T-helper 2 cell (primary cell): ENCODE data around the gene SLC1A2.

ENCODE experiments used
- DNase-seq, 5 experiments: peaks; one replicate each; pipeline versions ENCODE4 v3.0.0 to v3.0.0-alpha.2; 2012 to 2022

The SLC1A2 gene

DNA sequence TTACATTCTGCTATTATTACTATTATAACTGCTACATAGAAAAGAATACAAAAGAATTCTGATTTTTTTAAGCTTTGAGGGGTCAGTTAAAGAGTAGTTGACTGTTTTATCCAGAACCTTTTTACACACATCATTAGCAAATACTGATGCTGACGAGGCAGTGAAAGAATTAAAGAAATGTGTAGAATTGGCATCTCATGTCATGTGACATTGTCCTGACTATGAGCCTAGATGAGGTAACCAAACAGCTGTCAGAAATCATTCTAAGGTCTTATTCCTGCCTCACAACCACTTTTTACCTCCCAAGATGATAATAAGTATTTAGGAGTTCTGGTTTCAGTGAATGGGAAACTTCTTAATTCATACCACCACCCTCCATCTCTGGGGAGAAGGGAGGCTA, 121.0 kb downstream of the SLC1A2 start:
- DNase-seq: no peak

DNA sequence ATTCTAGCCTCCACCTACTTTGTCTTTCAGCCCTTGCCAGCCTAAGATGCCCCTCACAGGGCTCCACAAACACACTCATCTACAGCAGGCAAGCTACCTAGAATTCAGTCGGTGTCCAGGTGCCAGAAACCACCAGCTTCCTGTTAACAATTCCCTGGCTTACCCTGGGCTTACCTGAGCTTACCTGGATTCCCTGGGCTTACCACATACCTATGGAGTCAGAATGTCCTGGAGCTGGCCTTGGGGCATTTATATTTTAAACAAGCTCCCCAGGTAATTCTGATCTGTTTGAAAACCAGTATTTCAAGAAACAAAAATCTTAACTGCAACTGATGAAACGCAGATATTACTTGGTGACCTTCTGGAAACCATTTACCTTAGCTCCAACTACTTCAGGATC, 123.6 kb downstream of the SLC1A2 start:
- DNase-seq: no peak

DNA sequence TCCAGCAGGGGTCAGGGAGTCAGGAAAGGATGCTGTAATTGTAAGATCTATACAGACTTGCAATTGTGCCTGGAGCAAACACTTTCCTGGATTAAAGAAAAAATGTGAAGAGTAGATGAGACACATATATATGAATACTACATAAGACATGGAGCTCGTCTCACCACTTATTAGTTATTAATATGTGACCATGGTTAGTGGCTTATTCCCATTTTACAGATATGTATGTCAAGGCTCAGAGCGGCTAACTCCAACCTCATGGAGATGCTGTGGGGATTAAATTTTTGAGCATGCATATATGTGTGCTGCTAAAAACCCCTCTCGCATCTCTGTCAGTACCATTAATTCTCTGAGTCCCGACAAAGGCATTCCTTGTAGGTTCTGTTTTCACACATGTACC, 125.7 kb downstream of the SLC1A2 start:
- DNase-seq: no peak

DNA sequence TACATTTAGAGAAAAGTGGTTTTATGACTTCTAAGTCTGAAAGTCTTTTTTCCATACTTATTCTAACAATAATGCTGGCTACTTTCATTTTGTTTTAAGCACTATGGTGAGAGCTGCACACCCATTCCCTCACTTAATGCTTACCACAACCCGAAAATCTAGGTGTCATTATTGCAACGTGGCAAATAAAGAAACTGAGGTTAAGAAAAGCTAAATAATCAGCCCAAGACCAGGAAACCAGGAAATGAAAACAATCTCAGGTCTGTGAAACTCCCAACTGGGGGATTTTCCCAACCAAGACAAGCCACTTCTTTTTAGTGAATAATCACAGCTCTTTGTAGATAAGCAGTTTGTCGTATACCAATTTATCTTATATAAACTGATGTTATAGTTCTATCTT, 126.3 kb downstream of the SLC1A2 start:
- DNase-seq: no peak

DNA sequence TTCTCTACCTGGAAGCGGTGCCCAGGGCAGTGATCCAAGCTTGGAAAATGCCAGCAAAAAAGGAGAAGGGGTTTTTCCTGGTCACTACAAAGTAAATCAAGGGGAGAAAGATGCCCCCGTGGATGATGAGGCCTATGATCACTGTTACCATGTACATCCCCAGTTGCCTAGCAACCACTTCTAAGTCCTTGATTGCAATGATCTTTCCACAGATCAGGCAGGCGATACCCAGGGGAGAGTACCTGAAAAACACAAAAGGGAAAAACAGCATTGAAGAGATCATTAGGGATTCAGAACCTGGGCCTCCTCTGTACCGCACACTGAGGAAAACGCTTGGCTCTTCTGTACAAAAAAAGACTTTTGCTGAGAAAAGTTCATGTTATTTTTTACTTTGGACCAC, 127.1 kb downstream of the SLC1A2 start:
- no peak for DNase-seq

DNA sequence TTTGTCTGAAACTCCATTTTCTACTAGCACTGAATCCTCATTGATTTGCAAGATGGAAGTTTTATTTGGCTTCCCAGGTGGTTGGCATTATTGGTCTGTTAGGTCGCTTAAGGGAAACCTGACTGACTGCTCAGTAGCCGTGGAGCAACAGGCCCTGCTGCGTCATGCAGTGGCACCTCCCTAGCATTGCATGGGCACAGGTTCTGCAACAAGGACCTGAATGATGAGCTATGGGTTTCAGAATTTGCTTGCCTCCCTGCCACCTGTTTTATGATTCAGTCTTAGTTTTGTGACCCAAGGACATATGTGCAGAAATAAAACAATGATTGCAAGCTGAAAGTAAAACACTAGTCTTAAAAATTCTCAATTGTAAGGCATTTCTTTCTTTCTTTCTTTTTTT, 128.5 kb downstream of the SLC1A2 start:
- no peak for DNase-seq

DNA sequence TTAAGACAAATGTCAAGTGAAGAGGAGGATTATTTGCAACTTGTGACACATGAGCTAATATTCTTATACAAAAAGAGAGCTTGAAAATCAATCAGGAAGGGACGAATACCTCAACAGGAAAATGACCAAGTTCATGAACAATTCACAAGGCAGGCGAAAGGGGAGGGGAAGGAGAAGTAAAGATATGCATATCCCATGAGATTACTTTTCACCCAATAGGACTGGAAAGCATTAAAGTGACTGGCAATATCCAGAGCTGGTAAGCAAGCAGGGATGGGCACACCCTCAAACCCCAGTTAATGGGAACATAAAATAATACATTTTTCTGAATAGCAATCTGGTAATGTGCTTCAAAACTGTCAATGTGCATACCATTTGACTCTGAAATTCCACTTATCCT, 129.5 kb downstream of the SLC1A2 start:
- DNase-seq: no peak

DNA sequence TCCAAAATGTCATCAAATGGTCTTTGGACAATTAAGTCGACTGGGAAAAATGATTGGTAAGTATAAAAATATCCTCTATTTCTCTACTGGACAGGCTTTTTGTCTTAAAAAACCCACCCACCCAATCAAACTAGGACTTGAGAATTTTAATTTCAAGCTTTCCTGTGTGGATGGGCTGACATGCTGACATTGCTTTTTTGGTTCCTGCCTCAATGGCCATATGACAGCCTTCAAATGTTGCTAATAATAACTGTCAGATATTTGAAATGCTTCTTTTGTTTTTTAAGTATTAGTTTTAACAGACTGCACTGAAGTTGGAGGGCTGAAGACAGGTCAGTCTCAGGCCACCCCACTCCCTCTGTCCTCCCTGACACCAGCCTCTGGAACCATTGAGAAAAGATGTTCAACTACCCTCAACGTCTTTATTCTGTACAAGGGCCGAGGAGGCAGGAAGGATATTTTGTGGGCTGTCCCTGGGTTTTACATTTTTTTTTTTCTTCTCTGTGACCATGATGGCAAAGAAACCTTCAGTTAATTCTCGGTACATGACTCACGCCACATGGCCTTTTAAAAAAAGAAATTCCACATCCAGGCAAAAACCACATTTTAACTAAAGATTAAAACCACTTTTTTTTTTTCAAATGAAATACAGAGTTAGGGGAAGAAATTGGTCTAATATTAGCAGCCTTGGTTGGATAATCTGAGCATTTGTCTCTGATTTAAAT, 130.4 kb downstream of the SLC1A2 start:
- DNase-seq: no peak

DNA sequence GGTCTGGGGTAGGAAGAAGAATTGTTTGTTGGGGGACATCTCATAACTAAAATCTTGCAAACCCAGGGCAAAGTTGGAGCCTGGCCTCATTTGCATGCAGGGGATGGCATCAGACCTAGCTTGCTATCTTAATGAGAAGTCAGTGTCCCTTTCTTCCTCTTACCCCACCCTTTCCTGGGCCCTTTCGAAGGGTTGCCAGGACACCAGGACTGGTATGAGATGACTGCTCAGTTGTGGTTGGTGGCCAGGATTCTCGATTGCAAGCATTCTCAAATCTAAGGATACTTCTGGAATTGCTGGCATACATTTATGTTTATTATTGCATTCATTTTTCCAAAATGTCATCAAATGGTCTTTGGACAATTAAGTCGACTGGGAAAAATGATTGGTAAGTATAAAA, 131.0 kb downstream of the SLC1A2 start:
- no peak for DNase-seq

DNA sequence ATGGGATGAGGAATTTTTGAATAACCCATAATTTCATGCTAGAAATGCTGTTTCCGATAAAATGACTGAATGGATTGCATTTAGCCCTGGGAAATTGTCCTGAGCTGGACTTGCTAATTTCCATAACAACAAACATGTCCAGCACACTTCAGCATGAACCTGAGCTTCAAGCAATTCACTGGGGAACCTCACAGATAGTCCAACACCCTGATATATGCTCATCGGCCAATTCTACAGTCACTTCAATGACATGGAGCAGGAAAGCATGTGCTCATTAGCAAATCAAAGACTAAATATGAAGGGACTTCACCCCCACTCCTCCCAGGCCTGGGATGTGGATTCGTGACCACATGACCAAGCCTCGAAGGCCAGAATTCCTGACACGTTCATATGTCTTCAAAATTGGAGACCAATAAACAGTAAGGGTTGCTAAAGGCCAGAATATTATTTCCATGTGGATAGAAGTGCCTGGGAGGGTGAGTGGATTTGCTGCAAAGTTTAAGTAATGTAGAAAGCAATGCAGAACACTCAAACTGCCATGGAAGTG, 131.9 kb downstream of the SLC1A2 start:
- no peak for DNase-seq

DNA sequence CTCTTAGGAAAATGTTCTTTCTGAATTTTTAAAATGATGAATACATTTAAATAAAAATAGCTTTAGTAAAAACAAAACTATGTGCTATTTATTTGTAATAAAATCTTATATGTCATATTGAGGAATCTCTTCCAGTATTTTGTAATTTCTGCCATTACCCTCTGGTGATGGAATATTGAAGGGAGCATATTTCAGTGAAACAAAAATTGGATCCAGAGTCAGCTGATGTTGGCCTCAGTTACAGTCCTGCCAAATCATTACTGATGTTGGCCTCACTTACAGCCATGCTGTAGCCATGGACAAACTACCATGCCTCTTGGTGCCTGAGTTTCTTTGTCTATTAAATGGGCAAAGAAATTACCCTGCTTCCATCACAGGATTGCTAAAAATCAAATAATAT, 133.2 kb downstream of the SLC1A2 start:
- no peak for DNase-seq

DNA sequence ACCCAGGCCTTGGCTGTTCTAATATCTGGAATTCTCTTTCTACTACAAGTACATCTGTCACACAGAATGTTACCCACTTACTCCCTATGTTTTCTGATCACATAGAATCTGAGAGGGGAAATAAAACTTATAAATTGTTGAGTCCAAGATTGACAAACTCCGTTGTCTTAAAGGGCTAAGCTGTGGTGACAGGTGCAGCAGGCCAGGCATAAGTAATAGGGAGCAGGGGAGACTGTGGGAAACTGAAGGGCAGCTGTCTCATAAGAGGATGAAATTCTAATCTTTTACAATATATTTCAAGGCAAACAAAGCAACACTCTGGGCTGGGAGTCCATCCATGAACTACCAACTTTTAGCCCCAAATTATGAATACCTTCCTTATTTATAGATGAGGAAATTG, 133.9 kb downstream of the SLC1A2 start:
- DNase-seq: no peak

DNA sequence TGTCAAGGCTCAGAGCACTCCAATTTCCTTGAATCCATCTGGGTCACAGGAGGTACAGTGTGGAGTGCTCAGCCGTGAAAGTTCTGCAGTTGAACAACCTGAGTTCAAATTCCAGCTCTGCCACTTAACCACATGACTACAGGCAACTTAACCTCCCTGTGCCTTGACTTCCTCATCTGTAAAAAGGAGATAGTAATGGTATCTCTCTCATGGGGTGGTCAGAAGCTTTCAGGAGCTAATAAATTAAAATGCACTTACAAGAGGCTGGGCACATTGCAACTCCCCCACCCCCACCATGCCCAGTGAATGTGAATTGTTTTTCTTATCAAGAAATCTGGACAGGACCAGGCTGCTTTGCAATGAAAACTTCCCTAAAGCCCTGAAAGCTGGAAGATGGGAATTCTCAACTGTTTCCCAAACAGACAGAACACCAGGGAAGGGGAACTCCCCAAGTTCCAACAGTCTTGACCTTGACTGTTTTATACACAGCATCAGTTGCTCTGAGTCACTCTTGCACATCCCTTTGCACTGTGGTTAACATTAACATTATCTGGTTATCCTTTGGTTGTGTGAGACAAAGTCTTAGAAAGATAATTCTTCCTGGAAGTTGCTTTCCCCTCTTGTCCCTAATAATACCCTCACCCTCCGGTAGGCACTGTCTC, 137.0 kb downstream of the SLC1A2 start:
- no peak for DNase-seq

DNA sequence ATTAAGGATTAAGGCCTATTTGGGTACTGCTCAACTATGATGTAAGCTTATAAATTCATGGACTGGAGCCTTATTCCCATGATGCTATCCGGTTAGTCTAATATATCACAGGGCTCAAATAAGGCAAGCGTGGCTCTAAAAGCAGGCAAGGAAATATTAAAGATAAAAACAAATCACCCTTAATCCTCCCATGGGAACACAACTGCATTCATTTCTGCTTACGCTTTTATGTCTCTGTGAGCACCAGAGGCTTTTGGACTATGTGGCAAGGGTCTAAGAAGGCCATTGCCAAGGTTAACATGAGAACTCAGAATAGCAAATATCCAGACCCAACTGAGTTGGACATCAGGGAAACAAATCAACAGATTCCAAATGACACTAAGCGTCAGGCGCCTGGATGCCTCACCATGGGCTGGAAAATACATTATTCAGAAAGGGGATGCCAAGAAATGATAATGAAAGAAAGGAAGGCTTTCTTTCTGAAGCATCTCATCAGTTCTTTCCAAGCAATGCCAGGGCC, 138.1 kb downstream of the SLC1A2 start:
- DNase-seq: no peak

DNA sequence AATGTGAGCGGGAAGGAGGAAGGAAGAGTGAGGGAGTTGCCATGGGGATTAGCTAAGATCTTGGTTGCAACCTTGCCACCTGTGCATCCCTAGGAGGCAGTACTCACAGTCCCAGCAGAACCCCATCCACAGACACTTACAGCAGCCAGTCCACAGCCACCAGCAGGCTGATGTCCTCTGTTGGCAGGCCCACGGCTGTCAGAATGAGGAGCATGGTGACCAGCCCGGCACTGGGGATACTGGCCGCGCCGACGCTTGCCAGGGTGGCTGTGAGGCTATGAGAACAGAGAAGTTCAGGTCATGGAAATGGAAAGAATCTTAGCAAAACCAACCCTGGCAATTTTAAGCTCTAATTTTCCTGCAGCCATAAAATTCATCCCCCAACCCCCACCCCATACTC, 138.6 kb downstream of the SLC1A2 start:
- no peak for DNase-seq

DNA sequence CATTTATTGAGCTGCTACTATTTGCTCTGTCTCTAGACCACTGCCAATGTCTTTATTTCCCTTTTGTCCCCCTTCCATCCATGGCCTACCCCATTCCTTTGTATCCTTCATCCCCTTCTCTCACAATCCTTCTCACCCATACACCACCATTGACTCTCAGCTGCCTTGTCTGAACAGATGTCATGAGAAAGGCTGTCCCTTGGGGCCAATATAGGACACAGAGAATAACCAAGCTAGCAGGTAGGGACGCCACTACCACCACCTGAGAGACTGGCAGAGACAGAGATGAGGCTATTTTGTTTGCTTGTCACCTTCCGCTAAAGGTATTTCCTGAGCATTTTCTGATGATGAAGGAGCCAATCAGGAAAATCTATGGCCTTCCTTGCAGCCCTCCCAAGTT, 141.5 kb downstream of the SLC1A2 start:
- no peak for DNase-seq

DNA sequence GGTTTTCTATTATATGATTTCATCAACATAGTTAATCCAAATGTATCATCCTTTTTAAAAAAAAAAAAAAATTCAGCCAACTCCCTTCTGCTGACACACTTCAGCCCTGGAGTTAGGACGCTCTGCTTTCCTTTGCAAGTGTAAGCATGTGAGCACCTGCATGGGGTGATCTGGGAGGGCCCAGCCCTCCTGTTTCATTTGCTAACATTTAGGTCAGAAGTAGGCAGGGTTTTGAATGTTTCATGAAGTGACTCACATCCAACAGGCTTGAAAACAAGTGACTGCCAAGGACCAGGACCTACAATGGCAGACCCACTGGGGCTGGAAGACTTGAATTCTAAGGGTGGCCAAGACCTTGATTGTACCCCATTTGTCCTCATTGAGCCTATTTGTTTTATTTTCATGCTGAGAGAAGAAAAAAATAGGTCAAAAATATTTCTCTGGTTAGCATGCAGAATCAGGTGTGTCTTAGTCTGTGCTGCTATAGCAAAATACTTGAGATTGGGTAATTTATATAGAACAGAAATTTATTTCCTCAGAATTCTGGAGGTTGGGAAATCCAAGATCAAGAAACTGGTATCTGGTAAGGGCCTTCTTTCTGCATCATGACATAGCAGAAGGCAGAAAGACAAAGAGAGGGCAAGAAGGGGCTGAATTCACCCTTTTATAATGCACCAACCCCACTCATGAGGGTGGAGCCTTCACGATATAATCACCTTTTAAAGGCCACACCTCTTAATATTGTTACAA, 142.8 kb downstream of the SLC1A2 start:
- DNase-seq: peak in 1 of 5 experiments; percentile 13

DNA sequence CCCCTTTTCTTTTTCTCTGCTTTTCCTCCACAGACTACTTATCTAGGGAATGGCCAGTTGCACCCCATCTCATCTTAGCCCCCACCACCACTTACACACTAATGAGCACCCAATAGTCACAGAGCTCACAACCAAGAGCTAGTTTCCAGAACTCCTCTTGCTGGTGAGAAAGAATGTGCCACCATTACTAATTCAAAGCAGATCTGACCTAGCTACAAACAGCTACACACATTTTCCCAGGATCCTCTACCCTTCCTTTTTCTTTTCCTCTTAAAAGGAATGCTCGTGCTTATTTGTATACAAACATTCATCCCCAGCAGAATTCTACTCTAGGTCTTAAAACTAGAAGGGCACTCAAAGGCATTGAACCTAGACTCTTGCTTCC, 143.6 kb downstream of the SLC1A2 start:
- DNase-seq: no peak

DNA sequence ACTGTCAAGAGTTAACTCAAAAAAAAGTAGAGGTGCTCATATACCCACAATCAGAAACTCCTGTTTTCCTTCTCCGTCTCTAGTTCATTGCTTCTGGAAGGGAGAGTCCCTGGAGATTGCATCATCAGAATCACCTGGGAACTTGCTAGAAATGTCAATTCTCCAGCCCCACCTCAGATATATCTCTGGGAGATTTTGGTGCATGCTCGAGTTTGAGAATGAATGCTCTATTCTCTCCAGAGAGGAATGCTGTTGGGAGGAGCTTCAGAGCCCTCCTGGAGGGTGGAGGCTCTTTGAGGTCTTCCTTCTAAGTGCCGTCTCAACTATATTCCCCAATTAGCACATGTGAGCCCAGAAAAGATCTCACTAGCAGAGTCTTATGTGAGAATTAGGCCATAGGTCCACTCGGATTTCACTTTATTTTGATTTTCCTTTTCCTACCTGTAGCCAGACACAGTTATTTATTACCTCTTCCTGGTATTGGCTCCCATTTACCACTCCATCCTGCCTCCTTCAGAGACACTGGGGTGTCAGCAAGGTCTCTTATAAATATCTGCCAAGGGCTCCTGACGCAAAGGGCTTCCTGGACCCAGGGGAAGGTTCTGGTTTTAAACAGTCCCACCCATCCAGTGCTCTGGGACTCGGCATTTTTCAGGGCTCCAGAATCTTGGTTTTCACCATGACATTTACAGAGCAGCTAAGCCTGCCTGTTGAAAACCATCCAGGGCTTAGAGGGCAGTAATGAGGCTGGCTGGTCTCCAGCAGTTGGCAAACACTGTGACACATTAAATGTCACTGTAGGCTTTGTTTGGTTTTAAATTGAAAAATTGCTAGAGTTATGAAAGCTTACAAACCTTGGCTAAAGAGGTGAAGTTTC, 144.2 kb downstream of the SLC1A2 start:
- no peak for DNase-seq

DNA sequence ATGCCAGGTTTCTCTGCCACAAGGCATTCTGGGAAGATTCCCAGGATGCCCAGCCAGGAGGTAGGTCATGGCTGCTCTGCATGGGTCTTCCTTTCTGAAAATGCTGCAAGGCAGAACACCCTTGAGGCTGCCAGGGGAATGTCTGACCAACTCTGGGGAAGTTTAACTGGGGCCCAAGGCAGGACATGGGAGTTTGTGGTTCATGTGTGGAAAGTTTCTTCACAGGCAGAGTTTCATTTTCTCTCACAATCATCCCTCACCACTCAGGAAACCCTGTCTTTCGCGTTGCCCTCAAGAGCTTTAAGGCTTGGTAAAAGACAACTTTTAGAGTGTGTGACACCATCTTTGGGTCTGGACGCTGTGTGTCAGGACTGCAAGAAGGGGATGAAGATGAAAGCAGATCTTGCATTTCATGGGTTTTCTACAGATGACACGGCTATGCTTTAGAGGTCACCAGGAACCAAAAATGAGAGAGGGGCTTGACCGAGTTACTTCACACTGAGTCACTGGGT, 146.9 kb downstream of the SLC1A2 start:
- peak in 3 of 5 experiments; percentile 25 to 79 (median 78) for DNase-seq

DNA sequence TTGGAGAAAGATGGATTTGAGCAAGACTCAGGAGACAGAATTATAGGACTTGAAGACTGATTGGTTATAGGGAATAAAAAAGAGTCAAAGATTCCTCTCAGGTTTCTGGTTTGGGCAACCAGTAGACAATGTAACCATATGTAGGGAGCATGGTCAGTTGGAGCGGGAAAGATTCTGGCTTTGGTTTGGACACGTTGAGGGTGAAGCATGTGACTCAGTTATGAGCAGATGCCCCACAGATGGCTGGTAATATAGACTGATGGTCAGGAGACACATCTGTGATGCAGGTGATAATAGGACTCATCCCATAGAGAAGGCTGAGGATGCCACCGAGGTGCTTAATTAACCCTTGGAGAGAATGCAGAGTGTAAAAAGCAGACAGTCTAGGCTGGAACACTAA, 148.3 kb downstream of the SLC1A2 start:
- DNase-seq: no peak

DNA sequence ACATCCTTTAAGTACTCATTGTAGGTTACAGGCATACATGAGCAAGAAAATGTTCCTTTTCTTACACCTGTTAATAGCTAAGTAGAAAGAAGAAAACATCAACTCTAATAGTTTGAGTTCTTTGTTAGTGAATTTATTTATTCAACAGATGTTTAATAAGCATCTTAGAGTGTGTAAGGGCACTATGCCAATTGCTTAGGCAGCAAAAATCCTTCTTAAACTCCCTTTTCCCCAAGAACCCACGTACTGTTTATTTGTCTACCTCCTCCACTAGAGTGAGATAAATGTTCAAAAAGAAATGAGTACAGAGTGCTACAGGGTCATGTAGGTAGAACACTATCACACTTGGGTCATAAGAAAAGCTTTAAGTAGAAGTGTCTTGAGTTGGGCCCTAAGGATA, 149.0 kb downstream of the SLC1A2 start:
- DNase-seq: no peak
